ENCODE measurements around the gene PER3. TPM values are rescaled to one million over a fixed set of nuclear protein-coding genes. Genes with fewer than 3 reads are reported as not detected.

The PER3 gene
- total and polyA plus RNA-seq, 12 donors = 2.1 to 36.3 (median 16.9) TPM

DNA sequence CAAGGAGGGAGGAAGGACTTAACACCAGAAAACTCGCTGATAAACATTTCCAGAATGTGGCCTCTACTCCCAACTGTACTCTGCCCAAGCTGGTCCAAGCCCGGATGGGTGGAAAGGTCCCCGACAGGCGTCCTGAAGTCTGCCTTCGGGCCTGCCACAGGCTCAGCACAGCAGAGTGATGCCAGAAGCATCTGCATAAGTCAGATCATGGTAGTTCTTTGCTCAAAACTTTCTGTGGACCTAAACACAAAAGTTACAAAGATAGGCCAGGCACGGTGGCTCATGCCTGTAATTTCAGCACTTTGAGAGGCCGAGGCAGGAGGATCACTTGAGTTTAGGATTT lies 69.6 kb downstream of the PER3 start:
- TF ChIP-seq, protein P1, sequence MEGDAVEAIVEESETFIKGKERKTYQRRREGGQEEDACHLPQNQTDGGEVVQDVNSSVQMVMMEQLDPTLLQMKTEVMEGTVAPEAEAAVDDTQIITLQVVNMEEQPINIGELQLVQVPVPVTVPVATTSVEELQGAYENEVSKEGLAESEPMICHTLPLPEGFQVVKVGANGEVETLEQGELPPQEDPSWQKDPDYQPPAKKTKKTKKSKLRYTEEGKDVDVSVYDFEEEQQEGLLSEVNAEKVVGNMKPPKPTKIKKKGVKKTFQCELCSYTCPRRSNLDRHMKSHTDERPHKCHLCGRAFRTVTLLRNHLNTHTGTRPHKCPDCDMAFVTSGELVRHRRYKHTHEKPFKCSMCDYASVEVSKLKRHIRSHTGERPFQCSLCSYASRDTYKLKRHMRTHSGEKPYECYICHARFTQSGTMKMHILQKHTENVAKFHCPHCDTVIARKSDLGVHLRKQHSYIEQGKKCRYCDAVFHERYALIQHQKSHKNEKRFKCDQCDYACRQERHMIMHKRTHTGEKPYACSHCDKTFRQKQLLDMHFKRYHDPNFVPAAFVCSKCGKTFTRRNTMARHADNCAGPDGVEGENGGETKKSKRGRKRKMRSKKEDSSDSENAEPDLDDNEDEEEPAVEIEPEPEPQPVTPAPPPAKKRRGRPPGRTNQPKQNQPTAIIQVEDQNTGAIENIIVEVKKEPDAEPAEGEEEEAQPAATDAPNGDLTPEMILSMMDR (IDR thresholded peaks at IDR 0.05) = no peak
- 77 to 79% methylated on average over 7 of the region's 7 CpGs for WGBS, 2 donors
- no peaks in the 10 kb centered on the region for H3K9me3 ChIP-seq
- H3K27me3 ChIP-seq = no peaks in the 10 kb centered on the region
- H3K27ac ChIP-seq = no peak overlapping the region
- peaks cover 0 to 5% (median 0%) of the 10 kb centered on the region in 9 donors for H3K36me3 ChIP-seq
- intact Hi-C loops (cut with DNase I) = no loop called here
- ATAC-seq (no peak), DNase-seq (no peak)
- no peak overlapping the region for H3K4me3 ChIP-seq
- H3K4me1 ChIP-seq = no peaks in the 10 kb centered on the region

DNA sequence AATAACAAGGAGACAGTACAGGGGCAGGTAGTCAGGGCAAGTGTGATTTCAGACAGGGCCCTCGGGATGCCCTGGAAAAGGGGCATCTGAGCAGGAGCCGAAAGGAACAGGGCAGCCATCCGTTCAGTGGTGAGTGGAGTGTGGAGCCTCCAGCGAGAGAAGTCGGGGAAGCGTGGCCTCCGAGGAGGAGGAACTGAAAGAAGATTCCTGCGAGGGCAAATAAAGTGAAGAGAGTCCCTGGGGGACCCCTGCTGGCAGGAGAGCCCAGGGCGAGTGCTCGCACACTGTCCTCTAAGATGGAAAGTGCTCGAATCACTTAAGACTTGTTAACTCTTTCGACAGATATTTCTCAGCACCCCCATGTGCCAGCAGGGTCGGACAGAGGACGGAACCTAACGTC lies 72.3 kb downstream of the PER3 start:
- Histone ChIP-seq H3K4me3 (no peak overlapping the region), H3K27me3 (no peaks in the 10 kb centered on the region), H3K27ac (no peak overlapping the region), H3K4me1 (no peaks in the 10 kb centered on the region), H3K9me3 (no peaks in the 10 kb centered on the region), H3K36me3 (peaks cover 0 to 5% (median 0%) of the 10 kb centered on the region in 9 donors)
- intact Hi-C loops (cut with DNase I) = no loop called here
- 38 to 64% methylated on average over 15 of the region's 15 CpGs for WGBS, 2 donors
- DNase-seq = no peak
- TF ChIP-seq, protein P1 (IDR thresholded peaks at IDR 0.05) = no peak
- no peak for ATAC-seq

DNA sequence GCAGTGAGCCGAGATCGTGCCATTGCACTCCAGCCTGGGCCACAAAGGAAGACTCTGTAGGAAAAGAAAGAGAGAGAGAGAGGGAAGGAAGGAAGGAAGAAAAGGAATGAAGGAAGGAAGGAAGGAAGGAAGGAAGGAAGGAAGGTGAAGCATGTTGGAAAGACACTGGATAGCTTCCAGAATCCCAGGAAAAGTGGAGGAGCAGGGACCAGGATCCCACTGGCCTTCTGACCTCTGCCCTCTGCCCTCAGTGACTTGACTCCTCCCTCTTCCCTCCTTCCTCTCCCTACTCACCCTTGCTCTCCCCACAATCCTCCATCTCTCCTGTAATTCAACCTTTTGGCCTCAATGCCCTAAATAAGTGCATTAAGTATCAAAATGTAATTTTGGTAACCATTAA lies 72.9 kb downstream of the PER3 start:
- Histone ChIP-seq H3K4me1 (no peaks in the 10 kb centered on the region), H3K27me3 (no peaks in the 10 kb centered on the region), H3K9me3 (no peaks in the 10 kb centered on the region), H3K36me3 (no peaks in the 10 kb centered on the region), H3K27ac (no peak overlapping the region), H3K4me3 (no peak overlapping the region)
- ATAC-seq (no peak), DNase-seq (no peak)
- 71 to 76% methylated on average over 2 of the region's 2 CpGs for WGBS, 2 donors
- intact Hi-C loops (cut with DNase I) = no loop called here
- TF ChIP-seq, protein P1 (IDR thresholded peaks at IDR 0.05) = no peak

DNA sequence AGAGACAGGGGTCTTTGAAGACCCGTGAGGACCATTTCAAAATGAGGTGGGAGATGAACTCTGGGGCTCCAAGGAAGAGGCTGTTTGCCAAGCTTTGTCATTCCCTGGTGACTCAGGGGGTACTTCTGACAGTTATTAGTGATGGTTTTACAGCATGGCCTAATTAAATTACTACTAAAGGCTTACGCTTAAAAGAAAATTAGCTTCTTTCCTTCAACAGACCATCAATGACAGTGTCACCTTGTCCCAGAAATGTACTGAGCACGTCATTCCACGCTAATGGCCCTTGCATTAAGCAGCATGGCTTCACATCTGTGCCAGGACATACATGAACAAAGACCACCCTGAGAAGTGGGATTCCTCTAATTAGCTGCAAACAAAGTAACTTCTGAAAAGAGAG lies 73.9 kb downstream of the PER3 start:
- no peak for ATAC-seq
- 83 to 91% methylated on average over 4 of the region's 4 CpGs for WGBS, 2 donors

More for the DNA sequence above, 73.9 kb downstream of the PER3 start:
- no peaks in the 10 kb centered on the region for H3K4me1 ChIP-seq
- H3K27ac ChIP-seq = no peak overlapping the region
- no peak for DNase-seq
- intact Hi-C loops (cut with DNase I) = no loop called here
- no peak overlapping the region for H3K4me3 ChIP-seq
- TF ChIP-seq, protein P1 (IDR thresholded peaks at IDR 0.05) = no peak
- H3K9me3 ChIP-seq = no peaks in the 10 kb centered on the region
- H3K36me3 ChIP-seq = no peaks in the 10 kb centered on the region
- no peaks in the 10 kb centered on the region for H3K27me3 ChIP-seq
